GM21447 (cell line): ENCODE results near the gene WNK2.

Experiments used
- ATAC-seq: cut with Tn5 transposase; IDR thresholded peaks from one replicate; pipeline ENCODE4 v1.9.1; 2021; ENCODE audit not compliant: unreplicated experiment

The WNK2 gene

DNA sequence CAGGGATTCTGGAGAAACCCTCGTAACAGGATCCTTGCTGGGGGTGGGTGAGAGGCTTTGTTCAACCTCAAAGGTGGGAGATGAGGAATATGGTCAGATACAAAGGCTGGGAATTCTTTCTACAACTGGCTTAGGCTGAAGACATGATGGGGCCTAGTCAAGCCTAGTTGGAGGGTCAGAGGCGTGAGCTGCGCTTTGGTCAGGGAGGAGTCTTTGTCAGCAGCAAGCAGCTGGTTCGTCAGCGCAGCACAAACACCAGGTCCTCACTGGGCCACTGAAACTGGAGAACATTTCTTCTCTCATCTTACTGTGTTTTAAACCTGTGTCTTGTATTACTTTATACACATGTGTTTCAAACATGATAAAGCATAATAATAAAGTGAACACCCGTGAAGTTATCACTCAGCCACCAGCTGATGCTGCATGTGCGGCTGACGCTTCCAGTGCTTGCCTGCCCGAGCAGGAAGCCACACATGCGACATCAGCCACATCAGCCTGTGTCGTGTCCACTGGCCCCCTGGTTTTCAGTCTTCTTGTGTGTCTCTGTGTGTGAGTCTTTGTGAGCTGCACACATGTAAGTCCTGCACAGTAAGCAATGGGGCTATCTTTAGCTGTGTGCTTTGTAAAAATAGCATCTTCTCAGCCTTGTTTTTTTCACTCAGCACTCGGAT lies 81.5 kb downstream of the WNK2 start:
- no peak for ATAC-seq

DNA sequence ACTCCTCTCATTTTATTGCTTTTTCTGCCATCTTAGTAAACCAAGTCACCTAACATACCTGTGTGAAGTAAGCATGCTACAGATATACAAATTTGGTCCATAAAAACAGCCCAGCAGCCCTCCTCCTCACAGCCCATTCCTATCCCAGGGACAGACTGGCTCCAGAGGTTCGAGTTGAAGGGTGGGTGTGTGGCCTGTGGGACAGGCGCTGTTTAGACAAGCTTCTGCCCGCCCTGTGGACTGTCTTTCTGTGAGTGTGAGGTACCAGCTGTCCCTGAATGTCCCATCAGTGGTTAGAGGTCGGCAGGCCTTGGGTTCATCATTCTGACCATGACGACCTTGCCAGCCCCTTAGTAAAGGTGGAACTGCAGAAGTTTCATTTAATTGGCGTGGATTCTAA lies 82.0 kb downstream of the WNK2 start:
- no peak for ATAC-seq

DNA sequence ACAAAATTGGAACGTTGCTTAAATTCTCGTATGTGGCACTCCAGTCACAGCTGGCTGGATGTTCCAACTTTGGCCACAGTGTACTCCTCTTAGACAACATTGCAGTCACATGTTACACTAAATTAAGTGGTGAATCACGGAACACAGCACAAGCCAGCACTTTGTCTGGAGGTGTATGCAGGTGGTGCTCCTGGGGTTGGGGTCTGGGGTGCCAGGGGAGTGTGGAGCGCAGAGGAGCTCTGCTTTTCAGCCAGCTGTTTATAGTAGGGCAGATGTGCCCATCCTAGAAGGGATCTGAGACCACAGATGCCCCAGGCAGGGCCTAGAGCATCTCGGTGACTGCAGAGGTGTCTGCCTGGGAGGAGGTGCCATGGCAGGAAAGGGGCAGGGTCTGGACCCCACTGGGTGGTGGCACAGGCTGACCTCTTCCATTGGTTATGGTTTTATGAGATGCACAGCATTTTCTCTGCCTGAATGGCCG lies 82.6 kb downstream of the WNK2 start:
- no peak for ATAC-seq

DNA sequence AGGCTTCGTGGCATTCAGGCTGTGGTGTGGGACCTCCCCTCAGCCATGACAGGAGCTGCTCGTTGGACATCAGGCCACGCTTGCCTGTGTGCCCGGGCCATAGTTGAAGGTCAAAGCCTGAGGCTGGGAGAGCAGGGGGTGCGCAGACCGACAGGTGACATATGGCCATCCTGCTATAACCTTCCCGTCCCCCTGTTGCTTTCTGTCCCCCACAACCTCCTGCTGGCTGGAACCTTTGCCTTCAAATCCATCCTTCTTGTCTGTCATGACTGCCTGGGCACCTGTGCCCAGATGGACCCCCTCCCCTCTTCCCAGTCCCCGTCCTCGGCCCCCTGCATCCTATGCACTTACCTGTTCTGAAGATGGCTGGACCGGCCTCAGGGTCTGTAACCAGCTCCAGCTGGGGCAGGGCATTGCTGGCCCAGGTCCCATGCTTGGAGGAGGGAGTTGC lies 83.2 kb downstream of the WNK2 start:
- ATAC-seq, result no peak

DNA sequence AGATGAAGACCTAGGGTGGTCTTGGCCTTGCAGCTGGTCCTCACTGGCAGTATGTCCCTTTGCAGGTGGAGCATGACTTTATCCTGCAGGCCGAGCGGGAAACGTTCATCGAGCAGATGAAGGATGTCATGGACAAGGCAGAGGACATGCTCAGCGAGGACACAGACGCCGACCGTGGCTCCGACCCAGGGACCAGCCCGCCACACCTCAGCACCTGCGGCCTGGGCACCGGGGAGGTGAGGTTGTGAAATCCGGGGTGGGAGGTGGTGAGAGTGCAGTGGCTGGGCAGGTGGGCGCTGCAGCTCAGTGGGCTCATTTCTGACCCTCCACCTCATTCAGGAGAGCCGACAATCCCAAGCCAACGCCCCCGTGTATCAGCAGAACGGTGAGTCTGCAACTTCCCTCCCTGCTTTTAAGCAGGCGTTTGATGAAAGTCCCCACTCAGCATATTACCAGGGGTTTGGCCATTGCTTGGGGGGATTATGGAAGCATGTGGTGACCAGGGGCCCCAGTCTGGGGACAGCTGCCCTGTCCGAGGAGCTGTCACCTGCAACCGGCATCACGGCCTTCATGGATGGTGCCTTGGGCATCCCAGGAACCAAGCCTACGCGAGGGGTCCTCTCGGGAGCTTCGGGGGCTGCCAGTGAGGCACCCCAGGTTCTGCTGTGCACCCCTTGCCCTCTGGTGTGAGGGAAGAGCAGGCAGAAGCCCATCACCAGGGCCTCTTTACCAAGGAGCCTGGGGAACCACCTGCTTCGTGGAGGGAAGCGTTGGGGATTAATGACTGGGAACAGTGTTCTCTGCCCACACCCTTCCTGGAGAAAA lies 84.0 kb downstream of the WNK2 start:
- ATAC-seq, result no peak

DNA sequence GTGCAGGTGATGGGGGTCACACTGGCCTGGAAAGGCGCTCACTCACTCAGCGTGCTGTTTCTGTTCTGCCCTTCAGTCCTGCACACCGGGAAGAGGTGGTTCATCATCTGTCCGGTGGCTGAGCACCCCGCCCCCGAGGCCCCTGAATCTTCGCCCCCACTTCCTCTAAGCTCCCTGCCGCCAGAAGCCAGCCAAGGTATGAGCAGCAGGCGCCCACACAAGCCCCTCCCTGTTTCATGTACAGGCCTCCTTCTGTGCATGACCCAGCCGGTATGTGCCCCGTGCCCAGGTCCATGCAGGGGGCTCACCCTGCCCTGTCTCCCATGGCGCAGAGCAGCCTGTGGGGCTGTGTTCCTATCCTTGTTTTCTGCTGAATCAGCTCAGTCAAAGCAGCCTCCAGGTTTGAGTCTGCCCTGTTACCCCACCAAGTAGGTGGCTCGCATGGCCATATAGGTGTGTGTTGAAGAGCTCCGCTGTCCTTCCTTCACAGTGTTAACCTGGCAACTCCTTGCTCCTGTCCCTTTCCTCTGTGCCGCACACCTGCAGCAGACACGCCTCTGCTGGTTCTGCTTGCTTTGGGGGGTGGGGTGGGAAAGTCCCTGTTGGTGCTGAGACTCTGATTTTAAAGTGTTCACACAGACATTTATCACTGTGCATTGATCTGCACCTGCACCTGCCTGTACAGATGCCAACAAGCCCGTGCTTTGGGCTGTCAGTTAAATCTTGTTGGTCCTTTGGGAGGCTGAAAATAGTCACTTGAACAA lies 84.8 kb downstream of the WNK2 start:
- ATAC-seq, result no peak

DNA sequence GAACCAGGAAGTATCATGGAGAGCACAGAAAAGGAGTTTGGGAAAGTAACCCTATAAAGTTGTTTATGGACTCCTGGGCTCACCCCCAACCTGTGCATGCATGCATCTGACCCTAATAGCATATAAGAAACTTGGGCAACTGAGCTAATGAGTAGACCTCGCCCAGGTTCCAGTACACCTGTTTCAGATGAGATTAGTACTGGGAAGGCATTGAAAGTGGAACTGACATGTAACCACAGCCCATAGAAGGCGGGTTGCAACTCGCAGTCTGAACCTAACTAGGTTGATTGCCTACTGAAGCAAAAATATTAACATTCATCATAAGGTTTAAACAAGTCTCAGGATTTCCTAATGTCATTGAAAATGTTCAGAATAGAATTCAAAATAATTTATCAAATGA lies 87.0 kb downstream of the WNK2 start:
- no peak for ATAC-seq

DNA sequence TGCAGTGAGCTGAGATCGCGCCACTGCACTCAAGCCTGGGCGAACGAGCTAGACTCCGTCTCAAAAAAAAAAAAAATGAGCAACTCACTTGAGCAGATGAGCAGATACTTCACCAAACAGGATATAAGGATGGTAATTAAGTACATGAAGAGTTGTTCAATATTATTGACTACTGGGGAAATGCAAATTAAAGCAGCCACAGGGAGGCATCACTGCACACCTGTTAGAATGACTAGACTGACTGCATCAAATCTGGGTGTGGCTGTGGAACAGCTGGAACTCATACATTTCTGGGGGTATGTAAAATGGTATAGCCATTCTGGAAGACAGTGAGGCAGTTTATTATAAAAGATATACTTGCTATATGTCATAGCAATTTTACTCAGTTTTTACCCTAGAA lies 93.0 kb downstream of the WNK2 start:
- ATAC-seq, result no peak

DNA sequence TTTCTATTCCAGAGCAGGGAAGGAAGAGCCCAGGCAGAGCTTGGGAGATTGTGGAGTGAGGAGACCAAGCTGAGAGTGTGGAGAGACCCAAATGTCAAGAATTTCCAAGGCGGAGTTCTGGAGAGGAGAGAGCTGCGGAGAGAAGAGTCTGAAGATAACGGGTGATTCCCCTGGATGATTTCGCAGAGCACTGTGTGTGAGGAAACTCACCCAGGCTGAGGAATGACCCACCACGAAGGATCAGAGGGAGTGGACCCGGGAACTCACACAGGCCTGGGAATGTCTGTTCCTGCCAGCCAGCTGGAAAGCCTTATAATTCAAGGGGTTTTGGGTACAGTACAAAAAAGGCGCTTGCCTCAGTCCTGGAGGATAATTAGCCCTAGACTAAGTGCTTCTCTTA lies 94.2 kb downstream of the WNK2 start:
- no peak for ATAC-seq

DNA sequence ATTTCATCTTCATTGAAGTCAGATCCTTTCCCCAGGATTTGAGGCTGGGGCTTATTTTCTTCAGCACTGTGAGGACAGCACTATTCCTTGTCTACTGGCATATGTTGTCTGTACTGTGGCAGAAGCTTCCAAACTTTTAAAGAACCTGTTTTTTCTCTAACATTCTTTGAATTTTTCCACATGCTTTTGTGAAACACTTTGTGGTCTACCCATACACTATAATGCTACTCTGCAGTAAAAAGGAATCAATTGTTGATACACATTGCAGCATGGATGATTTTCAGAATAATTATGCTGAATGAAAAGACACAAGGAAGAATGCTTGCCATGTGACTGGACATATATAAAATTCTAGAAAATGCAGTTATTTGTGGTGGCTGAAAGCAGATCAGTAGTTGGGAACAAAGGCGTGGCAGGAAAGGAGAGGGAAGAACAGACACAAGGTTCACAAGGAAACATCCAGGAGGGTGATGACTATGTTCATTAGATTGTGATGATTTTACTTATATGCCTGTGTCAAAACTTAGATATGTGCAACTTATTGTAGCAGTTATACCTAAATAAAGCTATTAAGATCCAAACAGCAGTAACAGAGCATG lies 96.8 kb downstream of the WNK2 start:
- no peak for ATAC-seq

DNA sequence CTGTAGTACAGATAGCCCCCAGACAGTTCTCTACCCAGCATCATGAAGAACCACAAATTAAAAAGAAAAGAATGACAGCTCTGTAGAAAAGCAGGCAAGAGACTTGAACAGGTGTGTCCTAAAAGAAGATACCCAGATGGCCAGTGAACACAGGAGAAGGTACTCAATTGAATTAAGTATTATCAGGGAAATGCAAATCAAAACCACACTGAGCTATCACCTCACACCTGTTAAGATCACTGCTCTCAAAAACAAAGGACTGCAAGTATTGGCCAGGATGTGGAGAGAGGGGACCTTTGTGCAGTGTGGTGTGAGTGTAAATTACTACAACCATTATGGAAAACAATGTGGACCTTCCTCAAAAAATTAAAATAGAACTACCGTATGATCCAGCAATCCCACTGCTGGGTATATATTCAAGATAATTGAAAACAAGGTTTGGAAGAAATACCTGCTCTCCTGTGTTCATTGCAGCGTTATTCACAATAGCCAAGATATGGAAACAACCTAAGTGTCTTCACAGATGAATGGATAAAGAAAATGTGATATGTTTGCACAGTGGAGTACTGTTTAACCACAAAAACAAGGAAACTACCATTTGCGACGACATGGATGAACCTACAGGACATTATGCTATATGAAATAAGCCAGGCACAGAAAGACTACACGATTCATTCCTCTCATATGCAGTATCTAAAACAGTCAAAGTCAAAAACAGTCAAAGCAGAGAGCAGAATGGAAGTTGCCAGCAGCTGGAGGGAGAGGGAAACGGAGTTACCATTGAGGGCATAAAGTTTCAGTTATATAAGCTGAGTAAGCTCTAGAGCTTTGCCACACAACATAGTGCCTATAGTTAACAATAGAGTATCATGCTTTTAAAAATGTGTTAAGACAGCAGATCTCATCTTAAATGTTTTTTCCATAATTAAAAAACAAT lies 102.6 kb downstream of the WNK2 start:
- ATAC-seq, result no peak

DNA sequence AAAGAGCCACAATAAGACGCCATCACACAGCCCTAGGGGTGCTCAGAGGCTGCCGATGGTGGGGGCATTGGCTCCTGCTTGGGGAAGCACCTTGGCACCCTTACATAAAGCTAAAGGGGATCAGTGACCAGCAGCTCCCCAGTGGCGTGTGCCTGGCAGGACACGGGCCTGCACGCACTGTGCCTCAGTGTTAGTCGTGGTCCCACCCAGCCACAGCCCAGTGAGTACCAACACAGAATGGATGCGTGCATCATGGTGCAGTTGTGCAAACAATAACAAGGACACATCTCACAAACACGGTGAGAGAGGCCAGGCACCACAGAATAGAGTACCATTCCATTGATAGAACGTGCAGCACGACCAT lies 103.2 kb downstream of the WNK2 start:
- no peak for ATAC-seq

DNA sequence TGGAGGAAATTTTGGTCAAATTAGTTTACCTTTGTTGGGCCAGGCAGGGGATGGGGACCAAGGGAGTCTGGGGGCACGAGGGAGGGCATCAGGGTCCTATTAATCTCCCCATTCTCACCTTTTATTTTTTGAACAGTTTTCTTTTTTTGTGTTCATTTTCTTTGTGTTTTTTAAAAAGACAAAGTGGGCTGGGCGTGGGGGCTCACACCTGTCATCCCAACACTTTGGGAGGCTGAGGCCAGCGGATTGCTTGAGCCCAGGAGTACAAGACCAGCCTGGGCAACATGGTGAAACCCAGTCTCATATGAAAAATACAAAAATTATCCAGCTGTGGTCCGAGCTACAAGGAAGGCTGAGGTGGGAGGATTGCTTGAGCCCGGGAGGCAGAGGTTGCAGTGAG lies 103.7 kb downstream of the WNK2 start:
- no peak for ATAC-seq

DNA sequence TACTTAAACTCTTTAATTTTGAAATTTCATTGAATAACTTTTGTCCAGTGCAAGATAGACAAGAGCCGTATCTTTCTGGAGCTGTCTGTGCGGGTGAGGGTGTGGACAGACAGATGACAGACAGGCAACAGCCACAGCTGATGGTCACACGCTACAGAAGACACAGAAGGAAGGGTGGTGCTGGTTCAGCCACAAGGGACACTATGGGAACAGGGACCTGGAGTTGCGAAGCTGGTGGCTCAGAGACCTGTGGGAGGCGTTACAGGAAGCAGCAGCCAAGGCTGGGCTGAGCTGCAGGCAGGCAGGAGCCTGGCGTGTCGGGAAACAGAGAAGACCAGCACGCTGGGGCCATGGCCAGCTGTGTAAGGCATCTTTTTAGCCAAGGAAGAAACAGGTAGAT lies 104.4 kb downstream of the WNK2 start:
- ATAC-seq, result no peak

DNA sequence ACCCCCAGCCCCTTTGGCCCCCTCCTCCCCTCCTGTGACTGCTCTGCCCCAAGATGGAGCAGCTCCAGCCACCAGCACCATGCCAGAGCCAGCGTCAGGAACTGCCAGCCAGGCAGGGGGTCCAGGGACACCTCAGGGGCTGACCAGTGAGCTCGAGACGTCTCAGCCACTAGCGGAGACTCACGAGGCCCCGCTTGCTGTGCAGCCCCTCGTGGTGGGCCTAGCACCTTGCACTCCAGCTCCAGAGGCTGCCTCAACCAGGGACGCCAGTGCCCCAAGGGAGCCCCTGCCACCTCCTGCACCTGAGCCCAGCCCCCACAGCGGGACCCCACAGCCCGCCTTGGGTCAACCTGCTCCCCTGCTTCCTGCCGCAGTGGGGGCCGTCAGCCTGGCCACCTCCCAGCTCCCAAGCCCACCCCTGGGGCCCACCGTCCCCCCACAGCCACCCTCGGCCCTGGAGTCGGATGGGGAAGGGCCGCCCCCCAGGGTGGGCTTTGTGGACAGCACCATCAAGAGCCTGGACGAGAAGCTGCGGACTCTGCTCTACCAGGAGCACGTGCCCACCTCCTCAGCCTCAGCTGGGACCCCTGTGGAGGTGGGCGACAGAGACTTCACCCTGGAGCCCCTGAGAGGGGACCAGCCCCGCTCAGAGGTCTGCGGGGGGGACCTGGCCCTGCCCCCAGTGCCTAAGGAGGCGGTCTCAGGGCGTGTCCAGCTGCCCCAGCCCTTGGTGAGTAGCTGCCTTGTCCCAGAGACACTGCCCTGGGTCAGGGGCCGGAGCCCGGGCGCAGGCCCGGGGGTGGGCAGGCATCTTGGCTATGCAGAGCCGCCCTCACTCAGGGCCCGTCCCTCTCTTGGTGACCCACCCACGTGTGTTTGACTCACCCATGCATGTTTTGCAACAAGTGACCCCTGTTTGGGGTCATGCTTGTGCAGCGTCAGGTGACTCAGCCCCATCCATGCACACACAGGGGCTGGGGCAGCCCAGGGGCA lies 105.2 kb downstream of the WNK2 start:
- no peak for ATAC-seq

DNA sequence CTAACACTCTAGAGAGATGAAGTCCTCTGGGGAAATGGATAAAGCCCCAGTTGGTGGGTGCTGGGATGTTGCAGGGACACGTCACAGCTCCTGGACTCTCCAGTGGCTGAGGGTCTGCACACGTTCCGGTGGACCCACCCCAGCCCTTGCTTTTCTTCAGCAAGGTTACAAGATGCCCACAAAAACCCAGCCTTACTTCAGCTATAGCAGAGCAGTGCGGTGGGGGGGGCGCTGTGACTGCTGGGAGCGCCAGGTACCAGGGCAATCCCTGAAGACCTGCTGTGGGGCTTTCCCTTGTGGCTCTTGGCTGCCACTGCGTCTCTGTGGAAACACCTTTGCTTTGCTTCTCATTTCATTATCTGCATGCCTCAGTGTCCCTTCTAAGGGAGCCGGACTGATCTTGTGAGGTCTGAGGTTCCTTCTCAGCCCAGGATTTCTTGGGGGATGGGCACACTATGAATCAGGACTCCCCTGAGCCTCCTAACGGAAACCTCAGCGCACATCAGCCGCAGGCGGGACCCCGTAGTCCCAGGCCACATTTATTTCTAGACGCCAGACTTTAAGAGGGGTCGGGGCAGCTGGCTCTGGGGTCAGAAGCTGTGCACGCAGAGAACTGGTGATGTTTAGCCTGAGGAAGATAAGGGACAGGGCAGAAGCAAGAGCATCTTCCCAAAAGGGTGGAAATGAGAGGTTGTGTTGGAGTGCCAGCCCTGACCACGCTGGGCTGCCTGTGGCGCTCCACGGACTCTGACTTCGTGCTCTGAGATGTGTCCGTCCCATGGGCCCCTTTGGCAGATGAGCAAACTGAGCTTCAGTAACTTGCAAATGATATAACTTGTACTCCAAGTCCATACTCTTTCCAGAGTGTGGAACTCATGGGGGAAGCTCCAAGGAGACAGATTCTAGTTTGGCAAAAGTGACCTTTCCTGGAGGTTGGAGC lies 106.8 kb downstream of the WNK2 start:
- no peak for ATAC-seq

DNA sequence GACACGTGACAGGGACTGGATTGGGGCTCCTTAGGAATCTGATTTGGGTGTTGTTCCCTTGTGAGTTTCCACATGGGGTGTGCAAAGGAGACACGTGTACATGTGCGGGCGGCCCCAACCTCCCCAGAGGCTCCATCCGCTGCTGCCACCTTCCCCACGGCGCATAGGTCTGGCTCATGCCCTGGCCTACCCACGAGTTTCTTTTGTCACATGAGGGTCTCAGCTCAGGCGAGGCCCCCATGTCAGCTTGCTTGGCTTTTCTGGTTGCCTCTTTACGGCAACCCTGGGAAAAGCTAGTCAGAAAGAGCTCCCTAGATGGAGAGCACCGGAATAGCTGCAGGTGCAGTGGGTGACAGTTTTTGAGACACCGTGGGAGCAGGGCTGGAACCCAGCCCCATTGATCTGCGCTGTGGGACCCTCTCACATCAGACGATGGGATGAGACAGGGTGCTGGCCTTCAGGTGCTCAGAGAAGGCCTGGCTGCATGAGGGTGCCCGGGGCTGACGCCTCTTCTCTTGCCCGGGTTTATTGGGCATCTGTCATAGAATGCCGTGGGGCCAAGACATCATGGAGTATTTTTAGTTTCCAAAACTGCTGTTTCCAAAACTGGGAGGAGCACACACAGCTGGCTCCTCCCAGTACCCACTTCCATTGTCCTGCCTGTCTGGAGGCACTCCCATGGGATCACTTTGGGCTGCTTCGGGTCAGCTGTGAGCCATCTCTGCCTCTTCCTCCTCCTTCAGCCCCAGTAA lies 107.8 kb downstream of the WNK2 start:
- no peak for ATAC-seq
